ENCODE measurements around the gene GPI. TPM values are rescaled to one million over a fixed set of nuclear protein-coding genes. Genes with fewer than 3 reads are reported as not detected.
A peak's percentile ranks its signal among the peaks of the same experiment; 100 is the strongest.

GPI gene
- total RNA-seq, 1 experiment from 2014 or later: 201 TPM

- POLR2A ChIA-PET: interaction anchor here (0.6 kb wide), 2 partner anchors 54 to 63 kb away, joined by 3 read pairs; no protein-coding TSS in a partner anchor
- Mint-ChIP-seq H3K36me3 (ENCODE audit: insufficient read depth, unreplicated experiment) (peaks cover 65% of the 10 kb centered on the region), H3K27ac (ENCODE audit: low read depth, unreplicated experiment) (no peak overlapping the region), H3K4me3 (ENCODE audit: unreplicated experiment) (no peak overlapping the region), H3K9me3 (ENCODE audit: unreplicated experiment) (no peaks in the 10 kb centered on the region), H3K27me3 (ENCODE audit: insufficient read depth, unreplicated experiment) (no peaks in the 10 kb centered on the region), H3K4me1 (ENCODE audit: insufficient read depth, unreplicated experiment) (no peaks in the 10 kb centered on the region)
- CTCF ChIA-PET: interaction anchor here (0.7 to 1.4 kb wide), 3 partner anchors 13 to 110 kb away, joined by 3 to 9 read pairs (median 4); no protein-coding TSS in a partner anchor
- TF ChIP-seq, protein P1, sequence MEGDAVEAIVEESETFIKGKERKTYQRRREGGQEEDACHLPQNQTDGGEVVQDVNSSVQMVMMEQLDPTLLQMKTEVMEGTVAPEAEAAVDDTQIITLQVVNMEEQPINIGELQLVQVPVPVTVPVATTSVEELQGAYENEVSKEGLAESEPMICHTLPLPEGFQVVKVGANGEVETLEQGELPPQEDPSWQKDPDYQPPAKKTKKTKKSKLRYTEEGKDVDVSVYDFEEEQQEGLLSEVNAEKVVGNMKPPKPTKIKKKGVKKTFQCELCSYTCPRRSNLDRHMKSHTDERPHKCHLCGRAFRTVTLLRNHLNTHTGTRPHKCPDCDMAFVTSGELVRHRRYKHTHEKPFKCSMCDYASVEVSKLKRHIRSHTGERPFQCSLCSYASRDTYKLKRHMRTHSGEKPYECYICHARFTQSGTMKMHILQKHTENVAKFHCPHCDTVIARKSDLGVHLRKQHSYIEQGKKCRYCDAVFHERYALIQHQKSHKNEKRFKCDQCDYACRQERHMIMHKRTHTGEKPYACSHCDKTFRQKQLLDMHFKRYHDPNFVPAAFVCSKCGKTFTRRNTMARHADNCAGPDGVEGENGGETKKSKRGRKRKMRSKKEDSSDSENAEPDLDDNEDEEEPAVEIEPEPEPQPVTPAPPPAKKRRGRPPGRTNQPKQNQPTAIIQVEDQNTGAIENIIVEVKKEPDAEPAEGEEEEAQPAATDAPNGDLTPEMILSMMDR (IDR thresholded peaks at IDR 0.05; ENCODE audit: unreplicated experiment): no peak
- intact Hi-C loops (cut with micrococcal nuclease): no loop called here
- BruUV-seq (replicated peaks): no TSS peak
- no peak for DNase-seq (ENCODE audit: unreplicated experiment)
Measured at GRCh38 chr19:34332027-34332760, 32.8 kb upstream of the GPI start.

DNA sequence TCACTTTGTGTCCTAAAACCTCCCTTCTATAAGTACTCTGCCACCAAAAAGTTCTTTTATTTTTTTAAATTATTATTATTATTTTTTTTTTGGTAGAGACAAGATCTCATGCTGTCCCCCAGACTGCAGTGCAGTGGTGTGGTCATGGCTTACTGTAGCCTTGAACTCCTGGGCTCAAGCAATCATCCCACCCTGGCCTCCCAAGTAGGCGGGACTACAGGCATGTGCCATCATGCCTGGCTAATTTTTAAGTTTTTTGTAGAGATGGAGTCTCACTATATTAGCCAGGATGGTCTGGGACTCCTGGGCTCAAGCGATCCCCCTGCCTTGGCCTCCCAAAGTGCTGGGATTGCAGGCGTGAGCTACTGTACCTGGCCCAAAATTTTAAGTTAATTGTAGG is 29.1 kb upstream of the GPI start:
- Mint-ChIP-seq H3K27ac (ENCODE audit: low read depth, unreplicated experiment) (no peak overlapping the region), H3K4me1 (ENCODE audit: insufficient read depth, unreplicated experiment) (no peaks in the 10 kb centered on the region), H3K4me3 (ENCODE audit: unreplicated experiment) (no peak overlapping the region), H3K27me3 (ENCODE audit: insufficient read depth, unreplicated experiment) (no peaks in the 10 kb centered on the region), H3K36me3 (ENCODE audit: insufficient read depth, unreplicated experiment) (peaks cover 42% of the 10 kb centered on the region), H3K9me3 (ENCODE audit: unreplicated experiment) (no peaks in the 10 kb centered on the region)
- intact Hi-C loops (cut with micrococcal nuclease): loop anchor here (2.0 to 5.0 kb wide), 2 partner anchors 81 to 104 kb away; partner anchors contain the start of gene GARRE1
- ChIA-PET CTCF (interaction anchor here (0.6 to 1.8 kb wide), 18 partner anchors 10 to 406 kb away, joined by 3 to 10 read pairs (median 4); no protein-coding TSS in a partner anchor), POLR2A (interaction anchor here (0.7 to 1.7 kb wide), 2 partner anchors 11 to 103 kb away, joined by 3 to 5 read pairs; no protein-coding TSS in a partner anchor)
- TF ChIP-seq, protein P1 (IDR thresholded peaks at IDR 0.05; ENCODE audit: unreplicated experiment): no peak
- no TSS peak for BruUV-seq (replicated peaks)
- DNase-seq (ENCODE audit: unreplicated experiment): no peak

GRCh38 chr19:34336781-34337271 is 28.2 kb upstream of the GPI start:
- intact Hi-C loops (cut with micrococcal nuclease): loop anchor here (2.0 to 5.0 kb wide), 2 partner anchors 82 to 105 kb away; partner anchors contain the start of gene GARRE1

More at GRCh38 chr19:34336781-34337271, 28.2 kb upstream of the GPI start:
- Mint-ChIP-seq H3K4me1 (ENCODE audit: insufficient read depth, unreplicated experiment) (no peaks in the 10 kb centered on the region), H3K9me3 (ENCODE audit: unreplicated experiment) (no peaks in the 10 kb centered on the region), H3K27ac (ENCODE audit: low read depth, unreplicated experiment) (no peak overlapping the region), H3K27me3 (ENCODE audit: insufficient read depth, unreplicated experiment) (no peaks in the 10 kb centered on the region), H3K4me3 (ENCODE audit: unreplicated experiment) (no peak overlapping the region), H3K36me3 (ENCODE audit: insufficient read depth, unreplicated experiment) (peaks cover 40% of the 10 kb centered on the region)
- TF ChIP-seq, protein P1 (IDR thresholded peaks at IDR 0.05; ENCODE audit: unreplicated experiment): peak; percentile 67
- no TSS peak for BruUV-seq (replicated peaks)
- ChIA-PET CTCF (interaction anchor here (0.7 to 3.3 kb wide), 15 partner anchors 10 to 149 kb away, joined by 3 to 14 read pairs (median 4); no protein-coding TSS in a partner anchor), POLR2A (interaction anchor here (0.6 to 1.7 kb wide), 2 partner anchors 23 to 104 kb away, joined by 3 to 5 read pairs; no protein-coding TSS in a partner anchor)
- DNase-seq (ENCODE audit: unreplicated experiment): peak; percentile 52

Data from MCF 10A (cell line).